T-helper 2 cell treated with Interferon-gamma antibody and Interleukin-4, amounts not matched to agents 100 ng/mL and 5 ng/mL, for 36 hours (primary cell): ENCODE measurements around the gene NFE2L3. TPM values are rescaled to one million over a fixed set of nuclear protein-coding genes. Genes with fewer than 3 reads are reported as not detected.
"Not testable (repeated sequence)": the region's sequence is repeated elsewhere in the genome, so short reads cannot be mapped to it uniquely, and the experiment has no call there.

Experiments used
- intact Hi-C: fragments of 100-400 bp; cut with micrococcal nuclease; formaldehyde crosslinking; loops from one replicate; pipeline ENCODE4 v1.15.1; 2023
- total RNA-seq: library from RNA; stranded (reverse); gene quantifications from 2 replicates; pipeline ENCODE4 v1.2.3, GENCODE V29; 2022

Gene NFE2L3
- total RNA-seq = 26.4 and 26.6 TPM in 2 replicates

GRCh38 chr7:26151953-26152781 is at the start of gene NFE2L3:
NFE2L3 (plus strand) TSS chr7:26152198; CDS start chr7:26152499, 301 bp downstream.
- intact Hi-C loops = loop anchor here (1.0 to 5.0 kb wide), 6 partner anchors 48 to 290 kb away; partner anchors contain the start of gene HNRNPA2B1

GRCh38 chr7:26103596-26103995 is 48.4 kb upstream of the NFE2L3 start:
- intact Hi-C loops = no loop called here

GRCh38 chr7:26105236-26105635 is 46.8 kb upstream of the NFE2L3 start:
- intact Hi-C loops = no loop called here

GRCh38 chr7:26105931-26106330 is 46.1 kb upstream of the NFE2L3 start:
- intact Hi-C loops = no loop called here

- intact Hi-C loops = no loop called here
These were observed 39.7 kb upstream of the NFE2L3 start for GRCh38 chr7:26112203-26112740.

GRCh38 chr7:26115650-26116049 is 36.3 kb upstream of the NFE2L3 start:
- intact Hi-C loops = no loop called here

GRCh38 chr7:26117142-26117807 is 34.7 kb upstream of the NFE2L3 start:
- intact Hi-C loops = no loop called here

GRCh38 chr7:26117970-26118369 is 34.0 kb upstream of the NFE2L3 start:
- intact Hi-C loops = no loop called here

- intact Hi-C loops = no loop called here
These were observed 29.3 kb upstream of the NFE2L3 start for GRCh38 chr7:26122745-26123144.

GRCh38 chr7:26124775-26125174 is 27.2 kb upstream of the NFE2L3 start:
- intact Hi-C loops = not testable (repeated sequence)

GRCh38 chr7:26127411-26127810 is 24.6 kb upstream of the NFE2L3 start:
- intact Hi-C loops = no loop called here

GRCh38 chr7:26131056-26131589 is 20.9 kb upstream of the NFE2L3 start:
- intact Hi-C loops = no loop called here

- intact Hi-C loops = no loop called here
These were observed 16.9 kb upstream of the NFE2L3 start for GRCh38 chr7:26135076-26135475.

- intact Hi-C loops = no loop called here
These were observed 16.4 kb upstream of the NFE2L3 start for GRCh38 chr7:26135551-26135950.

GRCh38 chr7:26136831-26137230 is 15.2 kb upstream of the NFE2L3 start:
- intact Hi-C loops = no loop called here

GRCh38 chr7:26140380-26140779 is 11.6 kb upstream of the NFE2L3 start:
- intact Hi-C loops = no loop called here

GRCh38 chr7:26141077-26141476 is 10.9 kb upstream of the NFE2L3 start:
- intact Hi-C loops = no loop called here

GRCh38 chr7:26143298-26144048 is 8.5 kb upstream of the NFE2L3 start:
- intact Hi-C loops = no loop called here

GRCh38 chr7:26144184-26145080 is 7.6 kb upstream of the NFE2L3 start:
- intact Hi-C loops = no loop called here

GRCh38 chr7:26145238-26145637 is 6.8 kb upstream of the NFE2L3 start:
- intact Hi-C loops = no loop called here
